Liver (tissue), 9 donors: ENCODE data around the gene RASSF1. TPM values are rescaled to one million over a fixed set of nuclear protein-coding genes. Genes with fewer than 3 reads are reported as not detected.

ENCODE experiments used
- DNase-seq: peaks from one replicate; pipeline ENCODE4 v3.0.0-alpha.2; 2017; ENCODE audit warnings: low spot score
- H3K27ac ChIP-seq, 2 donors: one replicate each; pipeline ENCODE4 v1.7.0; 2013; ENCODE audit warnings: inconsistent platforms in 2 of 2, low read length in 2 of 2, control low read depth in 1 of 2, low read depth in 1 of 2, mild to moderate bottlenecking in 1 of 2
- H3K27me3 ChIP-seq, 4 donors: one replicate each; pipeline versions ENCODE4 v1.6.1 to v1.7.0; 2013; ENCODE audit warnings: low read length in 3 of 4, inconsistent platforms in 1 of 4, mild to moderate bottlenecking in 1 of 4, moderate library complexity in 1 of 4; ENCODE audit not compliant: control insufficient read depth in 4 of 4, insufficient read depth in 4 of 4
- H3K36me3 ChIP-seq, 4 donors: one replicate each; pipeline versions ENCODE4 v1.6.1 to v1.7.0; 2013; ENCODE audit warnings: low read length in 3 of 4, mild to moderate bottlenecking in 3 of 4, low read depth in 1 of 4, moderate library complexity in 1 of 4; ENCODE audit not compliant: control insufficient read depth in 4 of 4, insufficient read depth in 3 of 4
- H3K4me1 ChIP-seq, 4 donors: one replicate each; pipeline versions ENCODE4 v1.6.1 to v1.7.0; 2013; ENCODE audit warnings: low read length in 3 of 4, mild to moderate bottlenecking in 3 of 4, moderate library complexity in 1 of 4; ENCODE audit not compliant: control insufficient read depth in 4 of 4, insufficient read depth in 4 of 4
- H3K4me3 ChIP-seq, 3 donors: one replicate each; pipeline versions ENCODE4 v1.6.1 to v1.7.0; 2013; ENCODE audit warnings: low read length in 3 of 3, control low read depth in 1 of 3, low read depth in 1 of 3, mild to moderate bottlenecking in 1 of 3
- H3K9ac ChIP-seq, 2 donors: one replicate each; pipeline ENCODE4 v1.7.0; 2013; ENCODE audit warnings: low read length in 2 of 2, mild to moderate bottlenecking in 2 of 2, moderate library complexity in 2 of 2, control low read depth in 1 of 2, low read depth in 1 of 2
- H3K9me3 ChIP-seq, 4 donors: one replicate each; pipeline versions ENCODE4 v1.6.1 to v1.7.0; 2013; ENCODE audit warnings: low read length in 3 of 4; ENCODE audit not compliant: control insufficient read depth in 4 of 4
- CTCF ChIP-seq: fragments of 150-350 bp; IDR thresholded peaks from 2 replicates; pipeline ENCODE4 v1.5.1; 2017; ENCODE audit warnings: improper control_type of control experiment, low read depth, low read length; ENCODE audit not compliant: missing input control
- EGR1 ChIP-seq, 2 donors: IDR thresholded peaks; 2 replicates each; pipeline ENCODE4 v1.6.1; 2016 to 2018; ENCODE audit warnings: antibody characterized with exemption in 2 of 2, low read depth in 2 of 2
- FOXA1 ChIP-seq: IDR thresholded peaks from 2 replicates; pipeline ENCODE4 v1.6.1; 2016; ENCODE audit warnings: antibody characterized with exemption
- FOXA2 ChIP-seq: IDR thresholded peaks from 2 replicates; pipeline ENCODE4 v1.6.1; 2016; ENCODE audit warnings: antibody characterized with exemption
- HNF4G ChIP-seq: IDR thresholded peaks from 2 replicates; pipeline ENCODE4 v1.6.1; 2016; ENCODE audit warnings: antibody characterized with exemption
- JUND ChIP-seq, 2 donors: IDR thresholded peaks; 2 replicates each; pipeline ENCODE4 v1.6.1; 2016; ENCODE audit warnings: antibody characterized with exemption in 2 of 2
- MAX ChIP-seq: IDR thresholded peaks from 2 replicates; pipeline ENCODE4 v1.6.1; 2016; ENCODE audit warnings: antibody characterized with exemption
- NR2F2 ChIP-seq: IDR thresholded peaks from 2 replicates; pipeline ENCODE4 v1.6.1; 2016; ENCODE audit warnings: antibody characterized with exemption
- RAD21 ChIP-seq, 2 donors: IDR thresholded peaks; 2 replicates each; pipeline ENCODE4 v1.6.1; 2016; ENCODE audit warnings: antibody characterized with exemption in 2 of 2, mild to moderate bottlenecking in 2 of 2
- REST ChIP-seq: IDR thresholded peaks from 2 replicates; pipeline ENCODE4 v1.6.1; 2016; ENCODE audit warnings: antibody characterized with exemption, mild to moderate bottlenecking
- SP1 ChIP-seq: IDR thresholded peaks from 2 replicates; pipeline ENCODE4 v1.6.1; 2018; ENCODE audit warnings: antibody characterized with exemption, mild to moderate bottlenecking
- TAF1 ChIP-seq: conservative IDR thresholded peaks from 2 replicates; pipeline ENCODE4 v1.6.1; 2016; ENCODE audit warnings: antibody characterized with exemption, mild to moderate bottlenecking
- YY1 ChIP-seq: IDR thresholded peaks from 2 replicates; pipeline ENCODE4 v1.6.1; 2016; ENCODE audit warnings: antibody characterized with exemption, mild to moderate bottlenecking
- WGBS: extraction: QIAGEN DNeasy Blood & Tissue Kit; methylation state at CpG from one replicate; pipeline ENCODE4 v1.1.7; 2013; 5-methylcytosine and 5-hydroxymethylcytosine counted together
- polyA plus RNA-seq, 2 donors: library from polyadenylated mRNA; stranded (reverse) in 1 of 2; unstranded in 1 of 2; fragments of 200-250 nt in 1 of 2; fragments of >200 nt in 1 of 2; fragmentation: Nextera tagmentation in 1 of 2; extraction: Ambion mirVana in 1 of 2; gene quantifications; one replicate each; pipeline versions ENCODE4 v1.2.1 to v1.2.3, GENCODE V29; 2013 to 2015
- total RNA-seq, 2 donors: library from RNA; depleted of rRNA; stranded (reverse); fragments of >200 nt; gene quantifications; one replicate each; pipeline ENCODE4 v1.2.3, GENCODE V29; 2014
- TF ChIP-seq, protein P1 (sequence below): IDR thresholded peaks from 2 replicates; pipeline ENCODE4 v1.6.1; 2016; ENCODE audit warnings: antibody characterized with exemption
- donor health status: healthy.
- donor health status: healthy.
- donor health status: healthy.
- donor health status: healthy.
- donor health status: healthy.

The RASSF1 gene
- total and polyA plus RNA-seq, 4 donors, result 6.5 to 13.2 (median 11.2) TPM

GRCh38 chr3:50318163-50318562, 22.5 kb downstream of the RASSF1 start:
- Histone ChIP-seq H3K9me3 (no peaks in the 10 kb centered on the region), H3K4me1 (peaks cover 15 to 44% (median 36%) of the 10 kb centered on the region in 4 donors), H3K27ac (no peak overlapping the region), H3K36me3 (peaks cover 0 to 10% (median 2%) of the 10 kb centered on the region in 4 donors), H3K9ac (no peak overlapping the region), H3K4me3 (no peak overlapping the region), H3K27me3 (no peaks in the 10 kb centered on the region)
- DNase-seq, result no peak
- TF ChIP-seq NR2F2 (no peak), TAF1 (no peak), HNF4G (no peak)
- 81% methylated on average over 11 of the region's 11 CpGs for WGBS

GRCh38 chr3:50317300-50317699, 23.3 kb downstream of the RASSF1 start:
- 59% methylated on average over 6 of the region's 6 CpGs for WGBS
- DNase-seq, result no peak
- Histone ChIP-seq H3K4me3 (no peak overlapping the region), H3K9me3 (no peaks in the 10 kb centered on the region), H3K4me1 (peaks cover 15 to 36% (median 32%) of the 10 kb centered on the region in 4 donors), H3K36me3 (peaks cover 0 to 10% (median 2%) of the 10 kb centered on the region in 4 donors), H3K9ac (no peak overlapping the region), H3K27ac (no peak overlapping the region), H3K27me3 (no peaks in the 10 kb centered on the region)
- no peak for TF ChIP-seq TAF1
- TF ChIP-seq, protein P1, sequence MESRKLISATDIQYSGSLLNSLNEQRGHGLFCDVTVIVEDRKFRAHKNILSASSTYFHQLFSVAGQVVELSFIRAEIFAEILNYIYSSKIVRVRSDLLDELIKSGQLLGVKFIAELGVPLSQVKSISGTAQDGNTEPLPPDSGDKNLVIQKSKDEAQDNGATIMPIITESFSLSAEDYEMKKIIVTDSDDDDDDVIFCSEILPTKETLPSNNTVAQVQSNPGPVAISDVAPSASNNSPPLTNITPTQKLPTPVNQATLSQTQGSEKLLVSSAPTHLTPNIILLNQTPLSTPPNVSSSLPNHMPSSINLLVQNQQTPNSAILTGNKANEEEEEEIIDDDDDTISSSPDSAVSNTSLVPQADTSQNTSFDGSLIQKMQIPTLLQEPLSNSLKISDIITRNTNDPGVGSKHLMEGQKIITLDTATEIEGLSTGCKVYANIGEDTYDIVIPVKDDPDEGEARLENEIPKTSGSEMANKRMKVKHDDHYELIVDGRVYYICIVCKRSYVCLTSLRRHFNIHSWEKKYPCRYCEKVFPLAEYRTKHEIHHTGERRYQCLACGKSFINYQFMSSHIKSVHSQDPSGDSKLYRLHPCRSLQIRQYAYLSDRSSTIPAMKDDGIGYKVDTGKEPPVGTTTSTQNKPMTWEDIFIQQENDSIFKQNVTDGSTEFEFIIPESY, result no peak
- no peak for TF ChIP-seq JUND (IDR thresholded peaks at IDR 0.05)
- TF ChIP-seq FOXA1, result no peak
- TF ChIP-seq FOXA2, result no peak
- TF ChIP-seq YY1, result no peak
- TF ChIP-seq HNF4G, result no peak

DNA sequence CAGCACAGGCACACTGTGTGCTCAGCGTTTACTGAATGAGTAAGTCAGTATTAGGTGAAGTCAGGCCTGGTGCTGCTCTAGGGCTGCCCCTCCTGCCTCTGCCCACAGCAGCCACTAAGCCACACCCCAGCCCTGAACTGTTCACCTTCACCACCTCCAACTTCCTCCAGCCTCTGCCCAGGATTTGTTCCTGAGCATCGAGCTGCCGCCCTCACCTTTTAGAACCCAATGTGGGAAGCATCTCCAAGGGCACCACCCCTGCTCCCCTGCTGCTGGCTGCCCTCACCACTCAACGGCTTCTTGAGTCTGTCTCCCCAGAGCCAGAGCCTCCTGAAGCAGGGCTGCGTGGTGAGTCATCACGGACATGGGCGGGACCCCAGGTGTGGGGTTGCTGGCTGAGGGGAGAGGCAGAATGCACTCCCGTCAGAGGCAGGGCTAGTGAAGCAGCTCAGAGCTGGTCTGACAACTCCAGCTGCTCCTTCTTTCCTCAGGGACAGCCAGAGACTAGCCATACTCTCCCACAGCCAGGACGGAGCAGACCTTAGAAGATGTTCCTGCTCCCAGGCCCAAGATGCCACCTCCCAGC, 23.9 kb downstream of the RASSF1 start:
- TF ChIP-seq JUND (IDR thresholded peaks at IDR 0.05), result no peak
- TF ChIP-seq, protein P1, result no peak
- TF ChIP-seq MAX, result no peak
- TF ChIP-seq CTCF, result no peak
- no peak for TF ChIP-seq SP1
- TF ChIP-seq EGR1 (IDR thresholded peaks at IDR 0.05; ENCODE audit: low read depth in 2 of 2), result no peak
- TF ChIP-seq RAD21 (IDR thresholded peaks at IDR 0.05), result no peak
- TF ChIP-seq REST, result no peak
- TF ChIP-seq YY1, result no peak
- no peak for TF ChIP-seq FOXA1
- TF ChIP-seq HNF4G, result no peak
- TF ChIP-seq NR2F2, result no peak
- no peaks in the 10 kb centered on the region for H3K27me3 ChIP-seq
- H3K4me1 ChIP-seq, result peaks cover 12 to 31% (median 27%) of the 10 kb centered on the region in 4 donors
- no peak for DNase-seq
- peaks cover 0 to 10% (median 2%) of the 10 kb centered on the region in 4 donors for H3K36me3 ChIP-seq
- H3K27ac ChIP-seq, result no peak overlapping the region
- no peak overlapping the region for H3K9ac ChIP-seq
- no peak overlapping the region for H3K4me3 ChIP-seq
- H3K9me3 ChIP-seq, result no peaks in the 10 kb centered on the region
- 76% methylated on average over 9 of the region's 9 CpGs for WGBS
